Neural progenitor cell (in vitro differentiated cells): ENCODE measurements around the gene EIF5AL1. TPM values are rescaled to one million over a fixed set of nuclear protein-coding genes. Genes with fewer than 3 reads are reported as not detected.

Experiments
- DNase-seq: peaks from one replicate; pipeline ENCODE4 v3.0.0-alpha.2; 2016; ENCODE audit warnings: low spot score
- H2AFZ ChIP-seq: fragments of 200-600 bp; sonication (generic); replicated peaks from 2 replicates; pipeline ENCODE4 v1.6.1; 2016; ENCODE audit warnings: antibody characterized with exemption
- H3F3A ChIP-seq: fragments of 200-600 bp; sonication (generic); 2 replicates; pipeline ENCODE4 v1.6.1; 2016; ENCODE audit warnings: antibody characterized with exemption, low read depth
- H3K27ac ChIP-seq: fragments of 200-600 bp; sonication (generic); 2 replicates; pipeline ENCODE4 v1.5.1; 2016; ENCODE audit warnings: mild to moderate bottlenecking
- H3K27me3 ChIP-seq: fragments of 200-600 bp; sonication (generic); 2 replicates; pipeline ENCODE4 v1.6.1; 2016; ENCODE audit warnings: mild to moderate bottlenecking, moderate library complexity
- H3K36me3 ChIP-seq: fragments of 200-600 bp; sonication (generic); 2 replicates; pipeline ENCODE4 v1.5.1; 2016
- H3K4me1 ChIP-seq: fragments of 200-600 bp; sonication (generic); 2 replicates; pipeline ENCODE4 v1.6.1; 2016; ENCODE audit warnings: mixed run types
- H3K4me2 ChIP-seq: fragments of 200-600 bp; sonication (generic); 2 replicates; pipeline ENCODE4 v1.6.1; 2016
- H3K4me3 ChIP-seq: fragments of 200-600 bp; sonication (generic); 2 replicates; pipeline ENCODE4 v1.5.1; 2016
- H3K79me2 ChIP-seq: fragments of 200-600 bp; sonication (generic); 2 replicates; pipeline ENCODE4 v1.6.1; 2016; ENCODE audit warnings: low read depth
- H3K9ac ChIP-seq: fragments of 200-600 bp; sonication (generic); 2 replicates; pipeline ENCODE4 v1.6.1; 2016
- H3K9me3 ChIP-seq: fragments of 200-600 bp; sonication (generic); 2 replicates; pipeline ENCODE4 v1.5.1; 2016; ENCODE audit warnings: low read depth
- H4K20me1 ChIP-seq: fragments of 200-600 bp; sonication (generic); 2 replicates; pipeline ENCODE4 v1.6.1; 2016; ENCODE audit warnings: low read depth
- H3K27ac Mint-ChIP-seq: 3 replicates; pipeline ENCODE4 v1.8.0; 2021; ENCODE audit warnings: mixed read lengths
- H3K27me3 Mint-ChIP-seq: 2 replicates; pipeline ENCODE4 v1.8.0; 2022; ENCODE audit warnings: low read depth, mild to moderate bottlenecking, inconsistent platforms, moderate library complexity, mixed read lengths; ENCODE audit not compliant: insufficient read depth
- H3K36me3 Mint-ChIP-seq: 3 replicates; pipeline ENCODE4 v1.8.0; 2021; ENCODE audit warnings: mixed read lengths
- H3K4me1 Mint-ChIP-seq: 3 replicates; pipeline ENCODE4 v1.8.0; 2021; ENCODE audit warnings: mixed read lengths
- H3K4me3 Mint-ChIP-seq: 3 replicates; pipeline ENCODE4 v1.8.0; 2021; ENCODE audit warnings: mild to moderate bottlenecking, moderate library complexity, mixed read lengths
- H3K9me3 Mint-ChIP-seq: 3 replicates; pipeline ENCODE4 v1.8.0; 2020; ENCODE audit warnings: mixed read lengths
- CTCF ChIP-seq: fragments of 200-600 bp; sonication (generic); IDR thresholded peaks from 2 replicates; pipeline ENCODE4 v1.5.1; 2017; ENCODE audit warnings: antibody characterized with exemption, mild to moderate bottlenecking
- EZH2 ChIP-seq: fragments of 200-600 bp; sonication (generic); IDR thresholded peaks from 2 replicates; pipeline ENCODE4 v1.6.1; 2017; ENCODE audit warnings: antibody characterized with exemption, mild to moderate bottlenecking, moderate library complexity
- EZH2phosphoT487 ChIP-seq: fragments of 200-600 bp; sonication (generic); IDR thresholded peaks from 2 replicates; pipeline ENCODE4 v1.6.1; 2017; ENCODE audit warnings: antibody characterized with exemption
- total RNA-seq: library from RNA; depleted of rRNA; stranded (reverse); fragments of >200 nt; gene quantifications from 2 replicates; pipeline ENCODE4 v1.2.3, GENCODE V29; 2015; ENCODE audit warnings: low replicate concordance

The EIF5AL1 gene
- total RNA-seq, 1 donor from 2014 or later = 0.24 TPM

GRCh38 chr10:79479283-79479909 is 32.9 kb upstream of the EIF5AL1 start:
- no peak overlapping the region for H3K4me2 ChIP-seq
- H3K27me3 Mint-ChIP-seq = peaks cover 8% of the 10 kb centered on the region
- H3K4me1 ChIP-seq = peaks cover 11% of the 10 kb centered on the region
- no peaks in the 10 kb centered on the region for H4K20me1 ChIP-seq
- TF ChIP-seq EZH2phosphoT487 (no peak), CTCF (no peak), EZH2 (no peak)
- H3K4me3 Mint-ChIP-seq = no peak overlapping the region
- H3K9me3 Mint-ChIP-seq = peaks cover 6% of the 10 kb centered on the region
- peaks cover 3% of the 10 kb centered on the region for H3K4me1 Mint-ChIP-seq
- no peak overlapping the region for H3K9ac ChIP-seq
- no peak for DNase-seq
- H3K4me3 ChIP-seq = no peak overlapping the region
- no peaks in the 10 kb centered on the region for H3K36me3 Mint-ChIP-seq
- no peaks in the 10 kb centered on the region for H3K36me3 ChIP-seq
- no peak overlapping the region for H3K27ac Mint-ChIP-seq
- no peaks in the 10 kb centered on the region for H3K9me3 ChIP-seq
- no peaks in the 10 kb centered on the region for H3F3A ChIP-seq
- H3K27me3 ChIP-seq = peaks cover 8% of the 10 kb centered on the region
- H3K79me2 ChIP-seq = no peaks in the 10 kb centered on the region
- no peak overlapping the region for H3K27ac ChIP-seq
- H2AFZ ChIP-seq = no peak overlapping the region

GRCh38 chr10:79482304-79482703 is 30.0 kb upstream of the EIF5AL1 start:
- H3K4me1 Mint-ChIP-seq = peaks cover 9% of the 10 kb centered on the region
- H3K9ac ChIP-seq = no peak overlapping the region
- H3K27ac ChIP-seq = no peak overlapping the region
- no peaks in the 10 kb centered on the region for H3K79me2 ChIP-seq
- no peaks in the 10 kb centered on the region for H3K36me3 ChIP-seq
- peak overlapping the region; percentile 36 for H3K4me2 ChIP-seq
- H3K27ac Mint-ChIP-seq = no peak overlapping the region
- H3K27me3 Mint-ChIP-seq = peaks cover 5% of the 10 kb centered on the region
- H3K36me3 Mint-ChIP-seq = no peaks in the 10 kb centered on the region
- no peaks in the 10 kb centered on the region for H3K9me3 ChIP-seq
- H3K4me3 ChIP-seq = no peak overlapping the region
- H2AFZ ChIP-seq = peak overlapping the region; percentile 40
- DNase-seq = no peak
- H3K4me1 ChIP-seq = peaks cover 11% of the 10 kb centered on the region
- peaks cover 3% of the 10 kb centered on the region for H3K27me3 ChIP-seq
- H4K20me1 ChIP-seq = no peaks in the 10 kb centered on the region
- TF ChIP-seq EZH2 (no peak), CTCF (no peak), EZH2phosphoT487 (no peak)
- no peaks in the 10 kb centered on the region for H3F3A ChIP-seq
- H3K4me3 Mint-ChIP-seq = no peak overlapping the region
- H3K9me3 Mint-ChIP-seq = peaks cover 6% of the 10 kb centered on the region

GRCh38 chr10:79482741-79483140 is 29.6 kb upstream of the EIF5AL1 start:
- TF ChIP-seq EZH2phosphoT487 (no peak), CTCF (no peak), EZH2 (no peak)
- H3K4me2 ChIP-seq = peak overlapping the region; percentile 36
- H3K36me3 Mint-ChIP-seq = no peaks in the 10 kb centered on the region

More at GRCh38 chr10:79482741-79483140, 29.6 kb upstream of the EIF5AL1 start:
- H3K9ac ChIP-seq = no peak overlapping the region
- no peaks in the 10 kb centered on the region for H3K79me2 ChIP-seq
- Mint-ChIP-seq H3K4me3 (no peak overlapping the region), H3K27me3 (peaks cover 5% of the 10 kb centered on the region), H3K9me3 (peaks cover 6% of the 10 kb centered on the region), H3K4me1 (peaks cover 9% of the 10 kb centered on the region), H3K27ac (no peak overlapping the region)
- no peaks in the 10 kb centered on the region for H4K20me1 ChIP-seq
- no peaks in the 10 kb centered on the region for H3K9me3 ChIP-seq
- no peaks in the 10 kb centered on the region for H3F3A ChIP-seq
- peaks cover 1% of the 10 kb centered on the region for H3K27me3 ChIP-seq
- no peak overlapping the region for H3K4me3 ChIP-seq
- H2AFZ ChIP-seq = peak overlapping the region; percentile 40
- no peaks in the 10 kb centered on the region for H3K36me3 ChIP-seq
- peaks cover 11% of the 10 kb centered on the region for H3K4me1 ChIP-seq
- H3K27ac ChIP-seq = no peak overlapping the region
- DNase-seq = peak; percentile 45
